HG03095 (cell line): ENCODE results near the gene GTPBP10.
"Not testable (repeated sequence)": the region's sequence is repeated elsewhere in the genome, so short reads cannot be mapped to it uniquely, and the experiment has no call there.

ENCODE experiments used
- ATAC-seq: cut with Tn5 transposase; IDR thresholded peaks from one replicate; pipeline ENCODE4 v1.9.1; 2021; ENCODE audit warnings: moderate library complexity; ENCODE audit not compliant: unreplicated experiment

GTPBP10 gene

GRCh38 chr7:90350032-90350431 lies 3.5 kb downstream of the GTPBP10 start:
- not testable (repeated sequence) for ATAC-seq

DNA sequence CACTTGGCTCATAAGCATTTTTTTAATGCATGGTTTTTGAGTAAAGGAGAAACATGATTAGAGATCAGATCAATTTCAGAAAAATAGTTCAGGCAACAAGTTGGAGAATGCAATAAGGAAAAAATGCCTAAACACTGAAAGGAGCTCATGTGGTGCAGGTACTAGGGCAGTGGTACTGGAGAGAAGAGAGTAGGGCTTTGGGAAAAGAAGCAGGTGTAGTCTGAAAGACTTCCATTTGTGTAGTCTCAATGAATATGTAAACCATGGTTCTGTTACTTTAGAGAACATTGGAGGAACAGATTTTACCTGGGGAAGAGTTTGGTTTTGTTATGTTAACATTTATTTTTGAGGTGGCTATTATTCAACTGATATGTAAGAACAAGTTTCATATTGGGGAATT lies 5.5 kb downstream of the GTPBP10 start:
- no peak for ATAC-seq

DNA sequence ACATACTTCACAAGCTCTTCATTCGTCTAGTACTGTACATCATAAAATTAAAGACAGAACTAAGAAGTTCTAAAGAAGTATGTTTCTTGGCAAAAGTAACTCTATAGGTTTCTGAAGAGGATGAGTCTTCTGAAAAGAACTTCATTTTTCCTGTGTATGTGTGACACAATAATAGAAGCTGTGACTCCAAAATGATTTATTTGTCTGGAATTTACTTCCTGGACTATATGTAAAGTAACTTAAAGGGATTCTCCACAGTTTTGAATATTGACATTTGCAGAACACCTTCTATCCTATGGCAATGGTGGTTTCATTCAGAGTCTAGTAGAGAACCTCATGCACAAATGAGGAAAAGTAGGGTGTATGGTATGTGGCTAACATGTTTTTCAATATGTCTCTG lies 36.9 kb downstream of the GTPBP10 start:
- ATAC-seq = no peak

DNA sequence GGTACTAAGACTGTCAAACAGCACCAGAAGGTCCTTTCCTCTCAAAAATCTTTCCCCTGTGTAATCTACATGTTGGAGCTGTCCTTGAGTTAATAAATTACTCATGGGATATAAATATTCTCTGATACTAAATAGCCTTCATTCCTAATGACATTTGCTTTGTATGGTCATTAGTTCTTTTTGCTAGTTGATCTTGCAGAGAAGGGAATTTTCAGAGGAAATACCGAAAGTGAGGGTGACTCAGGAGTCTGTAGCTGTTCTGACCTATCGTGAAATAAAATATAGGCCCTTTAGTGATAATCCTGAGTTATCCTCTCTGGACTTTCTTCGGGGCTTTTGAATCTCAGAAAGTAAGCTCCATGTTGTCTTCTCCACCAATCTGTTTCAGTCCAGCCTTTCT lies 37.3 kb downstream of the GTPBP10 start:
- no peak for ATAC-seq

GRCh38 chr7:90384433-90384832 lies 37.9 kb downstream of the GTPBP10 start:
- ATAC-seq = no peak

GRCh38 chr7:90387470-90388240 lies 41.1 kb downstream of the GTPBP10 start:
- no peak for ATAC-seq

GRCh38 chr7:90390926-90391325 lies 44.4 kb downstream of the GTPBP10 start:
- no peak for ATAC-seq

- ATAC-seq = no peak
These were observed 45.0 kb downstream of the GTPBP10 start for GRCh38 chr7:90391488-90391887.

DNA sequence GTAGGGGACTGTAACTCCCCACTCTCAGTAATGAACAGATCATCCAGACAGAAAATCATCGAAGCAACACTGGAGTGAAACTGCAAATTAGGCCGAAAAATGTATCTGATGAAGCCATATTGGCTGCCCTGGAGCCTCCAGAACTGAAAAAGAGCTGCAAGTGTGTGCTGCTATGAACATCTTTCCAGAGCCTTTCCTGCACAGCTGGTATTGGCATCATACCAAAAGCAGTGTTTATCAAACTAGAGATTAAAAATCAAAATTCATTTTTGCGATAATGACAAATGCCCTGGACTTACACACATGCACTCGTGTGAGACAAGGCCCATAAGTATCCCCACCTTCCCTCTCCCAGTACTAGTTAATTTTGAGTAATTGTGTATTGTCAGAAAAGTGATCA lies 49.9 kb downstream of the GTPBP10 start:
- no peak for ATAC-seq

- no peak for ATAC-seq
These were observed 55.5 kb downstream of the GTPBP10 start for GRCh38 chr7:90401989-90402388.

DNA sequence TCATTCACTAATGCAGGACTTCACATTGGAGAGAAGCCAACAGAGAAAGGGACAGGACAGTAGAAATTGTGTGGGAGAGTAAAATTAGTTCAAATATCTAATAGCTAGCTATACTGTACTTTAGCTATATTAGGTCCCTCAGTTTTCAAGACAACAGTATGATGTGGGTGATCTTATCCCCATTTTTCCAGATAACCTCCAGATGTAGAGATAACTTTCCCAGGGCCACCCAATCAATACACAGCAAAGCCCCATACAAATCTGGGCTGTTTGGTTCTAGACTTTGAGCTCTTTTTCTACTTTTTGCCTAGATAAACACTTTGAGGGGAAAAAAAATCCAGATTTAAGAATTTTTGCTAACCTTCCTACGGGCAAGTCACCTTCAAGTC lies 56.3 kb downstream of the GTPBP10 start:
- no peak for ATAC-seq

DNA sequence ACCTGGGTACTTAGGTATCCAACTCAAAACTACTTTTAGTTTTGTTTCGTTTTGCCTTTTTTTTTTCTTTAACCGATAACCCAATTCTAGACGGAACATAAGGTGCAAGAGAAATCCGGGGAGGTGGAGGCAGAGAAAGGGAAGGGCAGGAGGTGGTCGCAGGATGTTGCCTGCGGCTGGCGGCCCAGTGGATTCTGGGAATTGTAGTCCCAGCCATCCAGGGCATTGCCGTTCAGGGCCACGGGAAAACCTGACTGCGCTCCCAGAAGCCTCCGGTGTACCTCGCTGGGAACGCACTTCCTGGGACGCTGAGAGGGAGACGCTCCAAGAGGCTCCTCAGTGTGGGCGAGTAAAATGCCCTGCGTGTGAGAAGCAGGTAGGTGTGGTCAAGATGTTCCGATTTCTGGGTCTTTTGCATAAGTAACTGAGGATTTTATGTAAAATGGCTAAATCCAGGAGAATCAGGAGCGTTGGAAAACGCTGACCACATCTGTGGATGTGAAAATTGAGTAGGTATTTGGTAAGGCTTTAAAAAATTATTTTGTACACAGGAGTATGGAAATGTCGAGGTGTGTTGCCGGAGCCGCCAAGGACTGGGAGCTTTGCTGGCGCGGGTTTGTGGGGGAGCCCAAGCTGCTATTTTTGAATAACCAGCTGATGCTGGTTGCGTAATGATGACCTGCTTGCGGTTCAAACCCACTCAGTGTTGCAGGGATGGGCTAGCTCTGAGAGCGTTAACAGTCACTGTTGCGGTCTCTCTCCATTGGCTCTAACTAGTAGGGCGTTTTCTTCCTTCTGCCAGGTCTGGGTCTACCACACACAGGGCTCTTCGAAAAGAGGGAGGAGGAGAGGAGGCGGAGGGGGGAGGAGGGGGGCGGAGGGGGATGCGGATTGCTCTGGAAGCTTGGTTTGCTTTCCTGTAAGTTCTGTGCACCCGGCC lies 56.9 kb downstream of the GTPBP10 start, which contains the start of gene CLDN12:
CLDN12 (plus strand) TSS at position 288 of the 940 bp plus-strand sequence. CDS start 9,216 bp downstream, outside the sequence.
- peak; percentile 95 for ATAC-seq

GRCh38 chr7:90404777-90405176 lies 58.3 kb downstream of the GTPBP10 start:
- no peak for ATAC-seq

DNA sequence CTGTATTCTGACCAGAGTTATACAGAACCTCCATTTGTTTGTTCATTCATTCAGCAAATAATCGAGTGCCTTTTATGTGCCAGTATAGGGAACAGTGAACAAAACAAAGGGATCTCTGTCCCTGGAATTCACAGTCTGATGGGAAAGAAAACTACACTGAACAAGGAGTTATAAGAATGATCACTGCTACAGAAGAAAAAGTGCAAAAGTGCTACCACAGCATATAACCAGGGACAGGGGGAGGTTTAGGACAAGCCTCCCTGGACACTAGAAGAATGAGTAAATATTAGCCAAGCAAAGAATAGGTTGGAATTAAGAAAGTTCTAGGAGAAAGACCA lies 60.9 kb downstream of the GTPBP10 start:
- ATAC-seq = no peak

DNA sequence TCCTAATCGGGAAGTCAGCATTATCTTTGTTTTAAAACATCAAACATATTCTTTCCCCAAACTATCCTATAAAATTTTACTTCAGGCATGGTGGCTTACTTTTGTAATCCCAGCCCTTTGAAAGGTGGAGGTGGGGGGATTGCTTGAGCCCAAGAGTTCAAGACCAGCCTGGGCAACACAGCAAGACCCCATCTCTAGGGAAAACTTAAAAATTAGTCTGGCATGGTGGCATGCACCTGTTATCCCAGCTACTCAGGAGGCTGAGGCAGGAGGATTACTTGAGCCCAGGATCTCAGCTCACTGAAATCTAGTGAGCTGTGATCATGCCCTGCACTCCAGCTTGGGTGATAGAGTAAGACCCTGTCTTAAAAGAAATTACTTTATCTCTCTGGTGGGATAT lies 61.6 kb downstream of the GTPBP10 start:
- no peak for ATAC-seq

DNA sequence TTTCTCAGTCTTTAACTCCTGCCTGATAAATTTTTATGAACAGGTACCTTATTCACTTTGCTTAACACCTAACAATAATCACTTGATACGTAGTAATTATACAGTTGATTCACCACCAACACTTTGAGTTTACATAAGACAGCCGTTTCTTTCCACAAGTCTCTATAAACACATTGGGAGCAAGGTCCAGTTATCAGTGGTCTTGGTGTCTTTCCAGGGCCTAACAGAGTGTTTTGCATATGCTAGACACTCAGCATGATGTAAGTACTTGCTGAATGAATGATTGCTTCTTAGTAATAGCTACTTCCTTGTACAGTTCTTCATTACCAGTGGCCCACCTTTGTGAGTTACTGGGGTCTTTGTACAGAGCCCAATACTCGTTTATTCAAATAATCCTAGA lies 63.2 kb downstream of the GTPBP10 start:
- ATAC-seq = no peak

DNA sequence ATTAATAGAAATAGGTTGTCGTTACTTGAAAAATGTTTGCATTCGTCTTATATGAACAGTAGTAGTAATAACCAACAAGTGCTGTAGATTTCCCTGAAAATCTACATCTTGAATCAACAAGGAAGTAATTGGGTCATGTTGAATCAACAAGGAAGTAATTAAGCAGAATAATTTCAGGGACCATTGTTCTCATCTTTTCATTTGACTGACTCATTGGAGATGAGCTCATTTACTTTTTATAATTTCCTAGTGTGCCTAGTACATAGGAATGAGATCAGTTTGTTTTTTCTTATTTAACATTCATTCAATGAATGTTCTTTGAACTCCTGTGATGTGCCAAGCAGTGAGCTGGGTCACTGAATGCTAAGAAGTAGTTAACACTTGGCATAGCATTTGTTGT lies 65.0 kb downstream of the GTPBP10 start:
- ATAC-seq = no peak

DNA sequence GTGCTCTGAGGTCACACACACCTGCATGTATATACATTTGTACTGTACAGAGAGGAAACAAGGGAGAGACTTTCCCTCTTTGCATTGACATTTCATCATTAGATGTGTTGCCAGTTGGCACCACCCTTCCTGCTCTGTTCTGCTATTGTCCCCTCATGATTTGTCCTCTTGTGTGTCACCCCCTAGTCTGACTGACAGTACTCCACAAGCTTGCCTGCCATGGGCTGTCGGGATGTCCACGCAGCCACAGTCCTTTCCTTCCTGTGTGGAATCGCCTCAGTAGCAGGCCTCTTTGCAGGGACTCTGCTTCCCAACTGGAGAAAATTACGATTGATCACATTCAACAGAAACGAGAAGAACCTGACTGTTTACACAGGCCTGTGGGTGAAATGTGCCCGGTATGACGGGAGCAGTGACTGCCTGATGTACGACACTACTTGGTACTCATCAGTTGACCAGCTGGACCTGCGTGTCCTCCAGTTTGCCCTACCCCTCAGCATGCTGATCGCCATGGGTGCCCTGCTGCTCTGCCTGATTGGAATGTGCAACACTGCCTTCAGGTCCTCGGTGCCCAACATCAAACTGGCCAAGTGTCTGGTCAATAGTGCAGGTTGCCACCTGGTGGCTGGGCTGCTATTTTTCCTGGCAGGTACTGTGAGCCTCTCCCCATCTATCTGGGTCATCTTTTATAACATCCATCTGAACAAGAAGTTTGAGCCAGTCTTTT lies 66.1 kb downstream of the GTPBP10 start:
- no peak for ATAC-seq

- no peak for ATAC-seq
These were observed 66.6 kb downstream of the GTPBP10 start for GRCh38 chr7:90413185-90413528.

DNA sequence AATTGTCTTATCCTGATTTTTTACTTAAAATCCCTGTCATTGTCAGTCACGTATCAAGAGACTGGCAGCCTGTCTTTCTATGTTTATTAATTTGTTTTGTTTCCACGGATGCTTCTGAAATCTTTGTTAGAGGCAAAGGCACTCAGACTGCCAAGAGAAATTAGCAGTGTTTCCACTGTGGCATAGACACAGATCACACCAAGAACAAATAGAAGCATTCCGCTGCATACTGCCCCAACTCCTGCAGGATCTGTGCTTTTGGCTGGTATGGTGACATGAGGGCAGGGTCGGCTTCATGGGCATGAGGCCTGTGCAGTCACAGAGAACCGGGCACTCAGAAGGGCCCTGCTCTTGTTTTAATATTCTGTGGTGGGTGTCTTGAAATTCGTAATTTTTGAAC lies 75.1 kb downstream of the GTPBP10 start:
- no peak for ATAC-seq

DNA sequence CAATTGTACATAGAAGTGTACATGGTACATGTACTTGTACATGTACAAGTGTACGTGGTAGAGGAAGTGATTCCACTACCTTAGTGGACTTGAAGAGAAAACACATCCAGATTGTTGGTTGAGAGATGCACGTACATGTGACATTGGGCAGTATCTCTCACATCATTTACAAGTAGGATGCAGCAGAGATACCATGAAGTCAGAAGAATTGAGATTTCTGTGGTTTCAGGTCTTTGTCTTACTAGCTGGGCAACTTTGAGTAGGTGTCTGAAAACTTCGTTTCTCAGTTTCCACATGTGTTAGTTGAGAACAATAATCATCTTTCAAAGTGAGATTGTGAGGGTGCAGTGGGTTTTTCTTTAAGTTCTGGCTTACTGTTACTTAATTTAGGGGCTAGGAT lies 78.2 kb downstream of the GTPBP10 start:
- ATAC-seq = peak; percentile 93

GRCh38 chr7:90425376-90425775 lies 78.9 kb downstream of the GTPBP10 start:
- ATAC-seq = no peak
